Stimulated activated CD4-positive, alpha-beta T cell treated with anti-CD3 and anti-CD28 coated beads, Interleukin-12 subunit alpha, Interleukin-12 subunit beta, amount 100 ng/mL, for 48 hours (primary cell): Measurements from ENCODE around the gene AVEN.
"Not testable (repeated sequence)": the region's sequence is repeated elsewhere in the genome, so short reads cannot be mapped to it uniquely, and the experiment has no call there.

Experiments
- DNase-seq, 3 donors: peaks; one replicate each; pipeline ENCODE4 v3.0.0-alpha.2; 2020; ENCODE audit warnings: low read depth in 2 of 3, low spot score in 1 of 3

Gene AVEN

GRCh38 chr15:33852570-33852969 is 186.4 kb downstream of the AVEN start:
- DNase-seq = no peak

GRCh38 chr15:33852094-33852493 is 186.9 kb downstream of the AVEN start:
- no peak for DNase-seq

GRCh38 chr15:33851079-33851478 is 187.9 kb downstream of the AVEN start:
- no peak for DNase-seq

GRCh38 chr15:33848011-33848410 is 191.0 kb downstream of the AVEN start:
- no peak for DNase-seq

- DNase-seq = no peak
Observed at GRCh38 chr15:33846862-33847261, 192.1 kb downstream of the AVEN start.

- no peak for DNase-seq
Observed at GRCh38 chr15:33846142-33846541, 192.9 kb downstream of the AVEN start.

- no peak for DNase-seq
Observed at GRCh38 chr15:33844597-33844996, 194.4 kb downstream of the AVEN start.

- no peak for DNase-seq
Observed at GRCh38 chr15:33844186-33844585, 194.8 kb downstream of the AVEN start.

- DNase-seq = no peak
Observed at GRCh38 chr15:33840615-33841014, 198.4 kb downstream of the AVEN start.

GRCh38 chr15:33839540-33839939 is 199.5 kb downstream of the AVEN start:
- no peak for DNase-seq

- DNase-seq = no peak
Observed at GRCh38 chr15:33837294-33837693, 201.7 kb downstream of the AVEN start.

GRCh38 chr15:33834892-33835743 is 203.9 kb downstream of the AVEN start:
- DNase-seq = no peak

GRCh38 chr15:33831646-33832045 is 207.4 kb downstream of the AVEN start:
- DNase-seq = no peak

- no peak for DNase-seq
Observed at GRCh38 chr15:33830351-33830750, 208.7 kb downstream of the AVEN start.

GRCh38 chr15:33826201-33826600 is 212.8 kb downstream of the AVEN start:
- DNase-seq = no peak

- no peak for DNase-seq
Observed at GRCh38 chr15:33825453-33825852, 213.6 kb downstream of the AVEN start.

GRCh38 chr15:33823119-33823518 is 215.9 kb downstream of the AVEN start:
- no peak for DNase-seq

- no peak for DNase-seq
Observed at GRCh38 chr15:33822479-33822878, 216.5 kb downstream of the AVEN start.

- not testable (repeated sequence) for DNase-seq
Observed at GRCh38 chr15:33819499-33819898, 219.5 kb downstream of the AVEN start.
